Neural crest cell (in vitro differentiated cells): ENCODE results near the gene TSPAN32. TPM values are rescaled to one million over a fixed set of nuclear protein-coding genes. Genes with fewer than 3 reads are reported as not detected.

Experiments used
- DNase-seq: peaks from one replicate; pipeline ENCODE4 v3.0.0; 2021; ENCODE audit warnings: low read depth, mixed read lengths, low spot score
- H3K27ac Mint-ChIP-seq: one replicate; pipeline ENCODE4 v1.8.0; 2021; ENCODE audit warnings: mild to moderate bottlenecking, mixed read lengths; ENCODE audit not compliant: unreplicated experiment
- H3K27me3 Mint-ChIP-seq: 2 replicates; pipeline ENCODE4 v1.8.0; 2021; ENCODE audit warnings: low read depth, mild to moderate bottlenecking, mixed read lengths
- H3K36me3 Mint-ChIP-seq: 2 replicates; pipeline ENCODE4 v1.8.0; 2021; ENCODE audit warnings: low read depth, mild to moderate bottlenecking, mixed read lengths
- H3K4me1 Mint-ChIP-seq: 2 replicates; pipeline ENCODE4 v1.8.0; 2021; ENCODE audit warnings: mixed read lengths
- H3K4me3 Mint-ChIP-seq: one replicate; pipeline ENCODE4 v1.8.0; 2021; ENCODE audit warnings: mild to moderate bottlenecking, mixed read lengths
- H3K9me3 Mint-ChIP-seq: 2 replicates; pipeline ENCODE4 v1.8.0; 2021; ENCODE audit warnings: mixed read lengths
- CTCF ChIP-seq: fragments of 200-600 bp; sonication (generic); conservative IDR thresholded peaks from 2 replicates; pipeline ENCODE4 v1.5.0; 2021; ENCODE audit warnings: antibody characterized with exemption, mild to moderate bottlenecking
- total RNA-seq: library from RNA; stranded (reverse); gene quantifications from 2 replicates; pipeline ENCODE4 v1.2.1, GENCODE V29; 2021

The TSPAN32 gene
- total RNA-seq, 1 donor from 2014 or later, result not detected

- Mint-ChIP-seq H3K27me3 (peaks cover 29% of the 10 kb centered on the region), H3K4me1 (peaks cover 3% of the 10 kb centered on the region), H3K9me3 (no peaks in the 10 kb centered on the region), H3K27ac (no peak overlapping the region), H3K36me3 (no peaks in the 10 kb centered on the region), H3K4me3 (no peak overlapping the region)
- TF ChIP-seq CTCF, result no peak
- DNase-seq, result no peak
Measured at GRCh38 chr11:2262301-2263070, 39.3 kb upstream of the TSPAN32 start.

GRCh38 chr11:2263071-2263565, 38.7 kb upstream of the TSPAN32 start:
- peaks cover 3% of the 10 kb centered on the region for H3K4me1 Mint-ChIP-seq
- H3K27ac Mint-ChIP-seq, result no peak overlapping the region
- H3K4me3 Mint-ChIP-seq, result no peak overlapping the region
- no peak for DNase-seq
- peaks cover 36% of the 10 kb centered on the region for H3K27me3 Mint-ChIP-seq
- no peaks in the 10 kb centered on the region for H3K36me3 Mint-ChIP-seq
- H3K9me3 Mint-ChIP-seq, result no peaks in the 10 kb centered on the region
- TF ChIP-seq CTCF, result no peak

- H3K4me1 Mint-ChIP-seq, result peaks cover 7% of the 10 kb centered on the region
- no peak for DNase-seq
- no peak overlapping the region for H3K27ac Mint-ChIP-seq
- no peak overlapping the region for H3K4me3 Mint-ChIP-seq
- H3K9me3 Mint-ChIP-seq, result no peaks in the 10 kb centered on the region
- H3K36me3 Mint-ChIP-seq, result no peaks in the 10 kb centered on the region
- no peak for TF ChIP-seq CTCF
- peaks cover 43% of the 10 kb centered on the region for H3K27me3 Mint-ChIP-seq
Measured at GRCh38 chr11:2263724-2264360, 38.0 kb upstream of the TSPAN32 start.

- no peak for DNase-seq
- Mint-ChIP-seq H3K27ac (no peak overlapping the region), H3K9me3 (no peaks in the 10 kb centered on the region), H3K36me3 (no peaks in the 10 kb centered on the region), H3K27me3 (peaks cover 47% of the 10 kb centered on the region), H3K4me3 (no peak overlapping the region), H3K4me1 (peaks cover 7% of the 10 kb centered on the region)
- TF ChIP-seq CTCF, result no peak
Measured at GRCh38 chr11:2264366-2265053, 37.3 kb upstream of the TSPAN32 start.

GRCh38 chr11:2265396-2265795, 36.4 kb upstream of the TSPAN32 start:
- Mint-ChIP-seq H3K27me3 (peaks cover 50% of the 10 kb centered on the region), H3K4me1 (peaks cover 7% of the 10 kb centered on the region), H3K4me3 (no peak overlapping the region), H3K9me3 (no peaks in the 10 kb centered on the region), H3K27ac (no peak overlapping the region), H3K36me3 (no peaks in the 10 kb centered on the region)
- no peak for DNase-seq
- no peak for TF ChIP-seq CTCF
